Adipocyte (in vitro differentiated cells): ENCODE data around the gene RPL29.

Experiments used
- DNase-seq: peaks from one replicate; pipeline ENCODE4 v3.0.0-alpha.2; 2015; ENCODE audit warnings: low read depth
- H3K27me3 ChIP-seq: replicated peaks from 2 replicates; pipeline ENCODE4 v1.7.0; 2013; ENCODE audit warnings: mild to moderate bottlenecking, low read length, moderate library complexity; ENCODE audit not compliant: control insufficient read depth, insufficient read depth
- H3K36me3 ChIP-seq: 2 replicates; pipeline ENCODE4 v1.7.0; 2013; ENCODE audit warnings: low read length, mild to moderate bottlenecking, moderate library complexity; ENCODE audit not compliant: control insufficient read depth, insufficient read depth, severe bottlenecking
- H3K4me1 ChIP-seq: 2 replicates; pipeline ENCODE4 v1.7.0; 2013; ENCODE audit warnings: mild to moderate bottlenecking, low read length, moderate library complexity; ENCODE audit not compliant: control insufficient read depth, insufficient read depth
- H3K4me3 ChIP-seq: 2 replicates; pipeline ENCODE4 v1.7.0; 2013; ENCODE audit warnings: mild to moderate bottlenecking, low read length, moderate library complexity
- H3K9ac ChIP-seq: 2 replicates; pipeline ENCODE4 v1.7.0; 2013; ENCODE audit warnings: mild to moderate bottlenecking, low read length, moderate library complexity
- H3K9me3 ChIP-seq: 2 replicates; pipeline ENCODE4 v1.7.0; 2013; ENCODE audit warnings: mild to moderate bottlenecking, low read length, moderate library complexity; ENCODE audit not compliant: control insufficient read depth

The RPL29 gene

DNA sequence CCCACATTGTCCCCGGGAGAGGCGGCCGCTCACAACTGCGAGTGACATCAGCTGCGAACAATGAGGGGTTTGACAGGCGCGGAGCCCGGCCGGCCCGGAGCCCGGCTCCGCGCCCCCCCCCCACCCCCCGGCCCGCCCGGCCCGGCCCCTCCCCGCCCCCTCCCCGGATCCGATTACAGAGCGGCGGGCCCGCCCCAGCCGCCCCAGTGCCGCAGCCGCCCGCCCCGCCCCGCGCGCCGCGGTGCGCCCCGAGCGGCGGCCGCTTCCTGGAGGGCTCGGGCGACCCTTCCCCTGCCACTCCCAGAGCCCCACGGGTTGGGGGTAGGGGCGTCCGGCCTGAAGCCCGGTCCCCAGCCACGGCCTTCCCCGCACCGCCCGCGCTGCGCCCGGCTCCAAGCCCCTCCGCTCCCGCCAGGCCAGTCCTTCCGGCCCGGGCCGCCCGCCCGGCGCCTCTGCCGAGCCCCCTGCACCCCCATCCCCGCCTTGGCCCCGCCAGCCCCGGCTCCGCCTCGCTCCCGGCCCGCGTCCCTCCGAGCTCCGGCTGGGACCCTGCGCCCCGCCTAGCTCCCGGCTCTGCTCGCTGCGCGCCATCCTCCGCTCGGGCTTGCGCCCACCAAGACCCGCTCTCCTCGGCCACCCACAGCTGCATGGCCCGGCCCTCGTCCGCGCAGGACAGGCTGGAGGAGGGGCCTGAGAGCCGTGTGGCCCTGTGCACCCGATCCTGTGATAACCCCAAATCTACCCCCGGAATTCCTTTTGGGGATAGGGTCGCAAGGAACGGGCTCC is 28.1 kb downstream of the RPL29 start, which contains the start of gene PCBP4:
Gene PCBP4, minus strand, starts transcription at position 71 of the 786 bp plus-strand sequence. CDS start 6,214 bp downstream, outside the sequence.
- Histone ChIP-seq H3K4me1 (peaks cover 10% of the 10 kb centered on the region), H3K27me3 (no peaks in the 10 kb centered on the region), H3K9me3 (no peaks in the 10 kb centered on the region), H3K4me3 (peak within 1 kb of the TSS; percentile 84), H3K36me3 (peaks cover 7% of the 10 kb centered on the region), H3K9ac (peak within 1 kb of the TSS; percentile 92)
- peak; percentile 80 for DNase-seq

DNA sequence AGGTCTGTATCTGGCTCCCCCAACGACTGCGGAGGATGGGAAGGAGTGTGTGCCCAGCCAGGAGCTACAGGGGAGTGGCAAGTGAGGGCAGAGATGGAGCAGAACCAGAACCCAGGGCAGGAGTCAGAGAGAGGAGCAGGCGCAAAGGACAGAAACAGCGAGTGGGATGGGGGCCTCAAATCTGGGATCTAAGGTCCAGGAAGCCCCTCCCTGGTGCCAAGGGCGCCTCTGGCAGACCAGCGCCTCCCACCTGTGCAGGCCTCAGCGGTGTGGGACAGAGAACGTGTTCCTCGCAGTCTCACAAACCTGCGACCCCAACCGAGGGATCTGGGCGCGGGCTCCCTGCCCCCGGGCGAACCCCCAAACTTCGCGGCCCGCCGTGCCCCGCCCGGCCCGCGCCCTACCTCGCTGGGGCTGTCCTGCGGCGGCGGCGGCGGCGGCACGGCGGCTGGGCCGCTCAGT is 28.7 kb downstream of the RPL29 start:
- H3K4me1 ChIP-seq: peaks cover 10% of the 10 kb centered on the region
- H3K9me3 ChIP-seq: no peaks in the 10 kb centered on the region
- no peak for DNase-seq

GRCh38 chr3:51966486-51966885 is 29.2 kb downstream of the RPL29 start:
- Histone ChIP-seq H3K4me1 (peaks cover 10% of the 10 kb centered on the region), H3K4me3 (peak overlapping the region; percentile 81), H3K36me3 (peaks cover 5% of the 10 kb centered on the region), H3K27me3 (no peaks in the 10 kb centered on the region), H3K9me3 (no peaks in the 10 kb centered on the region), H3K9ac (peak overlapping the region; percentile 92)
- no peak for DNase-seq

More for the DNA sequence above, 28.7 kb downstream of the RPL29 start:
- Histone ChIP-seq H3K27me3 (no peaks in the 10 kb centered on the region), H3K9ac (peak overlapping the region; percentile 92), H3K4me3 (peak overlapping the region; percentile 81), H3K36me3 (peaks cover 7% of the 10 kb centered on the region)

GRCh38 chr3:51966016-51966415 is 29.7 kb downstream of the RPL29 start:
- H3K4me3 ChIP-seq: no peak overlapping the region
- DNase-seq: no peak
- H3K27me3 ChIP-seq: no peaks in the 10 kb centered on the region
- no peak overlapping the region for H3K9ac ChIP-seq
- peaks cover 2% of the 10 kb centered on the region for H3K36me3 ChIP-seq
- peaks cover 10% of the 10 kb centered on the region for H3K4me1 ChIP-seq
- H3K9me3 ChIP-seq: no peaks in the 10 kb centered on the region

- Histone ChIP-seq H3K9me3 (no peaks in the 10 kb centered on the region), H3K36me3 (peaks cover 9% of the 10 kb centered on the region), H3K4me1 (peaks cover 10% of the 10 kb centered on the region), H3K4me3 (no peak overlapping the region), H3K9ac (no peak overlapping the region), H3K27me3 (no peaks in the 10 kb centered on the region)
- no peak for DNase-seq
Measured at GRCh38 chr3:51964521-51964920, 31.2 kb downstream of the RPL29 start.

GRCh38 chr3:51963951-51964451 is 31.7 kb downstream of the RPL29 start:
- no peak overlapping the region for H3K9ac ChIP-seq
- H3K9me3 ChIP-seq: no peaks in the 10 kb centered on the region
- no peaks in the 10 kb centered on the region for H3K27me3 ChIP-seq
- H3K4me1 ChIP-seq: peaks cover 10% of the 10 kb centered on the region
- no peak for DNase-seq
- H3K4me3 ChIP-seq: no peak overlapping the region
- peaks cover 9% of the 10 kb centered on the region for H3K36me3 ChIP-seq

DNA sequence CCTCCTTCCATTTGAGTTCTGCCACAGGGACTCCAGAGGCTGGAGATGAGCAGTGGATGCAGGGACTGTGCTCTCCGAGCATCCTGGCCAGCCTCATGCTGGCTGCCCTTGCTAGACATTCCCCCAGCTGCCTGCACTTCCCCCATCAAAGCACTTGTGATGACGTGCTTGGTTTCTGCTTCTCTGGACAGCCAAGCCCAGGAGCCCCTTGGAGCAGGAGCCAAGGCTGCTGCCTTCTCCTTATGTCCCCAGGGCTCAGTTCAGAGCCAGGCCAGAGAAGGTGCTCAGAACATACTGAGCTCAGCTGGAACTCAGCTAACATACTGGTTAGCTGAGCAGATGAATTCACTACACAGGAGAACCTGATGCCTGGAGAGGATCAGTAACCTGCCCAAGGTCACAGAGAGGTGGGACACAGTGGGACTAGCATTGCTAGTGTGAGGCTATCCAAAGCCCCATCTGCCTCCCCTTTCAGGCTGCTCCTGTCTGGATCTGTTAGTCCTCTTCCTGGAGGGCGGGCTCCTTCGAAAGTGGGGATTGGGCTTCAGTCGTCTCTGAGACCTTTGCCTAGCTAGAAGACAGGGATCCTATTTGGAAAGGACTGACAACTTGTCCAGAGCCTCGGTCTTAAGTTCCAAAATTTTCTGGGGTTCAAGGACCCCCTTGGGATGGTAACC is 32.7 kb downstream of the RPL29 start:
- H3K9me3 ChIP-seq: no peaks in the 10 kb centered on the region
- DNase-seq: no peak
- no peaks in the 10 kb centered on the region for H3K27me3 ChIP-seq
- H3K36me3 ChIP-seq: peaks cover 15% of the 10 kb centered on the region
- peaks cover 5% of the 10 kb centered on the region for H3K4me1 ChIP-seq
- H3K4me3 ChIP-seq: no peak overlapping the region
- no peak overlapping the region for H3K9ac ChIP-seq

DNA sequence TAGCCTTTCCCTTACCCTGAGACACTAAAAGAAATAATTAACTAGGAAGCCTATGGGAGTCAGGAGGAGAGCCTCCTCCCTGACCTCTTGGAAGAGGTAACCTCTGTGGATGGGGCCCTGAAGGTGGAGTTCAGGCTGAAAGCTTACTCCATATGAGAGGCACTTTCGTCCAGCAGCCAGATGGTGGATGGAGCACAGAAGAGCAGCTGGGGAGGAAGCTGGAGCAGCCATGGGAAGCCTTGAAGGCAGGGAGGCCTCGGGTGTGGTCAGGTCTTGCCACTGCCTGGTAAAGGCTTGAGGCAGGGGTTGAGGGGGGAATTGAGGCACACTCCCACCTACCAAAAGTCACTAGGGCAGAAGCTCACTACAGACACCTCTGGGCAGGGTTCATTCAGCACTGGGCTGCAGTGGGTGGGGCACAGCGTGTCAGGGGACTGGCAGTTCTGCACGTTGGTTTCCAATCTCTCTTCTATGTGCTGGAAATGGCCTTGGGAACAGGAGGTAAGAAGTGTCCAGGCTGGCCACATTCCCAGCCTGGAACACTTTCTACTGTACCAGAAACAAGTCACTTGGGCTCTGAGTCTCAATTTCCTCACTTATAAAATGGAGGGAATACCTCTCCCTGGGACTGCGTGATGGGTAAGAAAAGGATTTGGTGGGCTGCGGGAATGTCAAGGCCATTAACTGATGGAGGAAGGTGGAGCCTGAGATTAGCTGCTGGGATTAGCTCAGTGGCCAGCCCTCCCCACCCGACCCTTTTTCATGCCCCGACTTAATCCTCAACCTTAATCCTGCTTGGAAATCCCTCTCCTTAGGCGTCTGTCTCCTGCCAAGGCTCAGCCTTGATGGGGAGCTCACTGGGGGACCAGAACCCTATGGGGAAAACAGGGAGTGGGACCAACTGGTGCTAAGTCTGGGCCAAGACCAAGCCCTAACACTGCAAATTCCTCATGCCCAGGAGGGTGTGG is 33.8 kb downstream of the RPL29 start:
- peaks cover 2% of the 10 kb centered on the region for H3K4me1 ChIP-seq
- H3K9me3 ChIP-seq: no peaks in the 10 kb centered on the region
- no peak for DNase-seq

DNA sequence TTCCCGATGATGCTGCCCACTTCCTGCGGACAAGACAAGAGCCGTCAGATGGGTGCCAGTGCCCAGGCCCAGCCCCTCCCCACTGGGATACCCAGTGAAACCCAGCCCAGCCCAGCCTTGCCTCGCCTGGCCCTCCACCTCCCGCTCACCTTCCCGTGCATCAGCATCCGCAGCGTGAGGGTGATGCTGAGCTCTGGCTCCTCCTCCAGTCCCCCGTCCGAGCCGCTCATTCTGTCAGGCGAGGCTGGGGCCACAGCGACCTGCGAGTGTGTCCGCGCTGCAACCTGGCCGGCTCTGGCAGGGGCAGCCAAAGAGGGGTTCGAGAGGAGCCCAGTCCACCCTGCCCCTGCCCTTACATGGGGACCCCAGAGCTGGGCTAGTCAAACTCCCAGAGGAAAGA is 34.7 kb downstream of the RPL29 start:
- H3K9ac ChIP-seq: no peak overlapping the region
- no peak overlapping the region for H3K4me3 ChIP-seq
- H3K36me3 ChIP-seq: peaks cover 15% of the 10 kb centered on the region
- no peaks in the 10 kb centered on the region for H3K9me3 ChIP-seq
- no peaks in the 10 kb centered on the region for H3K27me3 ChIP-seq
- no peak for DNase-seq
- H3K4me1 ChIP-seq: no peaks in the 10 kb centered on the region

More for the DNA sequence above, 33.8 kb downstream of the RPL29 start:
- H3K27me3 ChIP-seq: no peaks in the 10 kb centered on the region
- peaks cover 15% of the 10 kb centered on the region for H3K36me3 ChIP-seq
- no peak overlapping the region for H3K9ac ChIP-seq
- no peak overlapping the region for H3K4me3 ChIP-seq

DNA sequence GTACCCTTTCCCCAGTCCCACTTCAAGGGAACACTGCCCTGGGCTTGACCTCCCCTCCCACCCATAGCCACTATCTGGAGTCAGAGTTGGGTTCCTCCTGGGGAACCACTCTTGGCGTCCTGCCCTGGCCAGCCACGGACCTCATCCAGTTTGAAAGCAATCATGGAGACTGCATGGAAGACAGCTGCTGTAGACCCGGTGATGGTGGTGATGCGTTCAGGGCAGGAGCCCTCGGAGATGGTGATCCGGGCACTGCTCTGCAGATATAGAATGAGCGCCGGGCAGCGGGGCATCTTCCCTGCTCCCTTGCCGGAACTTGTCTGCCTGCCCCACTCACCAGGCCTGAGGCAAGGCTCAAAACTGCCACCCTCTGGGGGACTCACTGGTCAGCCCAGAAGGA is 35.3 kb downstream of the RPL29 start:
- no peak for DNase-seq
- Histone ChIP-seq H3K36me3 (peaks cover 15% of the 10 kb centered on the region), H3K4me1 (no peaks in the 10 kb centered on the region), H3K9me3 (no peaks in the 10 kb centered on the region), H3K9ac (no peak overlapping the region), H3K27me3 (peaks cover under 1% of the 10 kb centered on the region), H3K4me3 (no peak overlapping the region)
